Measurements from ENCODE around the gene KIF26B.

- TF ChIP-seq POLR2A (IDR thresholded peaks at IDR 0.05) (no peak), CTCF (IDR thresholded peaks at IDR 0.05) (no peak)
These were observed 671 bp downstream of the KIF26B start for GRCh38 chr1:245155272-245156040.
